GM19468 (cell line): ENCODE measurements around the gene KRTAP10-2.

Source experiments
- ATAC-seq: cut with Tn5 transposase; IDR thresholded peaks from one replicate; pipeline ENCODE4 v1.9.1; 2021; ENCODE audit warnings: mild to moderate bottlenecking, moderate library complexity, moderate number of reproducible peaks; ENCODE audit not compliant: unreplicated experiment; ENCODE audit errors: extremely low read depth

Gene KRTAP10-2

DNA sequence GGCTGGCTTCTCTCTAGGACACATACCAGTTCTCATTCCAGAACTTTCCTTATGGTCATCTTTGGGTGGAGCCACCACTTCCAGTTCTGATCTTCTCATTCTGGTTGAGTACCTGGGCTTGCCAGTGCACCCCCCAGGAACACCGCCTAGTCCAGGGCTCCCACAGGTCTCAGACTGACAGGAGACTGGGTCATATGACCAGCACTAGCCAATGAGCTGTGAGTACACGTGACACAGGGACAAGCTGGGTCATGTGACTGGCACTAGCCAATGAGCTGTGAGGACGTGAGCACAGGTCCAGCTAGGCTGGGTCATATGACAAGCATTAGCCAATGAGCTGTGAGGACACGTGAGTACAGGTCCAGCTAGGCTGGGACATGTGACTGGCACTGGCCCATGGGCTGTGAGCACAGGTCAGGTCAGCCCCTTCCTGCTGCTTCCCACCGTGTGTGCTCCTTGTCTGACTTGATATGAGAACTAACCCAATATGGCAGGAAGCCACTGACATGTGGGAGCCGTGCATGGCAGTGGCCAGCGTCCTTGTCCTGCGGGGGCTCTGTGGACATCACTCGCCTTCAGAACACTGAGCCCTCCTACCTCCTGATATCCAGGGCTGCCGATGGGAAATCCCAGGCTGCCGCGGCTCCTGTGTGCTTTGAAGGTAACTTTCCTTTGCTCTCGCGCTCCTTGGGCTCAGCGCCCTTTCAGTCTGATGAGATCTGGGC, 34.0 kb downstream of the KRTAP10-2 start:
- ATAC-seq, result peak; percentile 32

DNA sequence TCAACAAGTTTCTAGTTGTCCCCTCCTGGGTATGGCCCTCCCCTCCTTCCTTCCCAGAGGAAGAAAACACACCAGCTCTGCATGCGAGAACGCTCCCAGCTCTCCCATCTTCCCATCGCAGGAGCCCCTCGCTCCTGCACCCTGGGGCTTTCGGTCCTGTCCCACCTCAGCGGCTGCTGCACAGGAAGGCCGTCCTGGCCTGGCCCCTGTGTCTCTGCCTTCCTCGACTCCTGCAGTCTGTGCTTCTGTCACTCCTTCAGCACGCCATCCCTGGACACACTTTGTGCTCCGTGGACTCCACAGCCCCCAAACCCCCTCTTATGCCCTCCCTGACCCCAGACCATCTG, 34.5 kb downstream of the KRTAP10-2 start:
- ATAC-seq, result no peak

DNA sequence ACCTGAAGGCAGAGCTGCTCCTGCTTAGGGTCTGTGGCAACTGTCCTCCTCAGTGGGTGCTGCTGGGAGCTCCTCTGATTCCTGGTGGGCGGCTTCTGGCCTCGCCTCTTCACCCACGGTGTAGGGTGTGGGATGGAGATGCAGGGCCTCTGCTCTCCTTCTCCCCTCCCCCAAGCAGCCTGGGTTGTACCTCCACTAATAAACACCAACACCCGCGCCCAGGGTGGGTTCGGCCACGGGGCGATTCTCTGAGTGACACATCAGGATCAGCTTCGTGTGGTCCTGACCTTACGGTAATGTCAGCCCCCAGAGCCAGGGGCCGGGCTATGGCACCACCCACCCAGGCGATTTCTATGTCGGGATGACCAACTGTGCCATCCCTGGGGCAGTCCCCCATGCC, 35.0 kb downstream of the KRTAP10-2 start:
- ATAC-seq, result no peak

DNA sequence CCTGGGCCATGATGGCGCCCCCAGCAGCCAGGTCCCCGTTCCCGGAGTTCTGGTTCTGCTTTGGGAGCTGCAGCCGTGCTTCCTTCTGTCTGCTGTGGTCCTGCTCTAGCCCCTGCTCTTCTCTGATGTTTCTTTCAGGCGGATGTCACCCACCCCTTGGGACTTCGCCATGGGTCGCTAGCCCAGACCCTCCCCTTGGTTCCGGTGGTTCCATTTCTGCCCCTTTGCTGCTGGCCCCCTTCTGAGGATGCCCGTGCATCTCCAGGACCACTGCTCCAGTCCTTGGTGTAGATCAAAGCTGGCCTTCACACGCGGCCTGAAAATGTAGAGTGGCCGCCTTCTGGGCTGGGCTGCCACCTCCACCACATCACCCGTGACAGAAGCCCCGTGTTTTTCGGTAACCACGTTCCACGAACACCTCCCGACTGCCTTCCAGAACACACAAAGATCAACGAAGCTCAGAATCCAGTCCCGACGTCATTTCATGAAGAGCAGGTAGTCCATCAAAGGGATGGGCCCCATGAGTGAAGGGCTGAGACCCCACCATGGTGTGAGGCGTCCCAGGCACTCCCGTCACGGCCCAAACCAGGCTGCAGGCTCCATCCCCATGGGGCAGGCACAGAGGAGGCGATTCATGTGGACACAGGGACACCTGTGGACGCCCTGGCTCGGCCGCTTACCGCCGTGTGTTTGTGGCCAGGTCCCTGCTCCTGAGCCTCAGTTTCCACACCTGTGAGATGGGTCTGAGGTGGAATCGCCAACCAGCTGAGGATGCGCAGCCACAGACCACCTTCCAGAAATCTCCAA, 35.7 kb downstream of the KRTAP10-2 start:
- ATAC-seq, result no peak

DNA sequence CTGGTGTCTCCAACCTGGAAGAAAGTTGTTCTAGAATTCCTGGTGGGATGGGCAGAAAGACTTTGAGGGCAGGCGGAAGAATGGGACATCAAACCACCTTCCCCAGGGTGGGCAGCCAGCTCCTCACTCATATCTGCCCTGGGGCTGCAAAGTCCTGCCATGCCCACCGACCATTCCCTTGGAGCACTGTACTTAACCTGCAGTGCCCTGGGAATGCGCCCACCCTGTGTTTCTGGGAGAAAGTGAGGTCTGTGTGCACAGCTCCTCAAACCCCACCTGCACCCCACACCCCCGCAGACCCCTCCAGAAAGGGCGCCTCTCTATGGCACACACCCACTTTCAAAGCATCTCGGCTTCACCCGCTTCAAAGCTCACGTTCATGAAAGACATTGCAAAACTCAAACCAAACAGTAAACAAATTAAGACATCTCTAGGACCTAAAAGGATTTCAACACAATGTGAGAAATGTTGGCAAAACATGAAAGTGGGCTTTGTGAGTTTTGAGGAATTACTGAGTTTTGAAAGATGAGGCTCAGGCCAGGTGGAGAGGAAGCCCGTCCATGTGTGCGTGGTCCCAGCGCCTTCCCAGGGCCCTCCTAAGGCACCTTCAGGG, 36.5 kb downstream of the KRTAP10-2 start:
- ATAC-seq, result no peak

DNA sequence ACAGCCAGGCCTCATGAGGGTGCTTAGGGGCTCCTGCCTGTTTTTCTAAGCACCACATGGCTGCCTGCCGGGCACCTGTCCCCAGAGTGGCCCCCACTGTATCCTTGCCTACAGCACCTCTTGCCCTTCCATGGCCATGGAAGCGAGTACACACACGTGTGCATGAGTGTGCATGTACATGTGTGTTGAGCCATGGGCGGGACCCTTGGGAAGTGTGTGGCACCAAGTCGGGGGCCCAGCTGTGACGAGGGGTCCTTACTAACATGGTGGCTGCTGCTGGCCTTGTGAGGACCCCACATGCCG, 37.1 kb downstream of the KRTAP10-2 start:
- no peak for ATAC-seq

DNA sequence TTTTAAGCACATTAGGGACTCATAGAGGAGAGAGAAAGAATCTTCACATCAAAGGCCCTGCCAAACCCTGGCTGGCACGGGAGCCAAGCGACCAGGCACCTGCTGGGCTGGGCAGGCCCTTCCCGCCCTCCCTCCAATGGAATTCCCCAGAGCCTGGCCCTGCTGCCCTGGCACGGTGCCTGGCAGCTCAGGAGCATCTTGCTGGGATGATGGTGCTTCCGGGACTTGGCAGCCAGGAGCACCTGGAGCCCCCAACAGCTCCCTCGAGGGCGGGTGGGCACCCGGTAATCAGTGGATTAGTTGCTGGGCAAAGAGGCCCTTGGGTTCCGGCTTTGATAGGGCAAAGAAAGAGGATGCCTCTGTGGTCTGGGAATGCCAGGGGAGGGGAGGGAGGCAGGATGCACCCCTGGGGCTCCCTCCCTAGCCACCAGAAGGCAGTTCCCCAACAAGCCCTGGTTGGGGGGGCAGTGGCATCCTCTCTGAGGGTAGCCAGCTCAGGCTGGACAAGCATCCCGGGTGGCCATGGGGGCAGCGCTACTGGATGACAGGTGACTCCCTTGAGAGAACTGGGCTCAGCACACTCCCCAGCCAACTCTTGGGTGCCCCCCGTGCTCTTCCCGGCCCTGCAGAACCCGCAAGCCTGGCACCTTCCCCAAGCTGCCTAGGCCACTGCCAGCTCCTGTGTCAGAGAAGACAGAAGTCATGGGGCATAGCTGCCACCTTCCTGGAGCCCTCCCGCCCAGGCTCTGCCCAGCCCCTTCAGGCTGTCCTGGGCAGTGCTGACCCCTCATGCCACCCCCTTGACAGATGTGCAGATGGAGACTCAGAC, 37.7 kb downstream of the KRTAP10-2 start:
- ATAC-seq, result no peak

DNA sequence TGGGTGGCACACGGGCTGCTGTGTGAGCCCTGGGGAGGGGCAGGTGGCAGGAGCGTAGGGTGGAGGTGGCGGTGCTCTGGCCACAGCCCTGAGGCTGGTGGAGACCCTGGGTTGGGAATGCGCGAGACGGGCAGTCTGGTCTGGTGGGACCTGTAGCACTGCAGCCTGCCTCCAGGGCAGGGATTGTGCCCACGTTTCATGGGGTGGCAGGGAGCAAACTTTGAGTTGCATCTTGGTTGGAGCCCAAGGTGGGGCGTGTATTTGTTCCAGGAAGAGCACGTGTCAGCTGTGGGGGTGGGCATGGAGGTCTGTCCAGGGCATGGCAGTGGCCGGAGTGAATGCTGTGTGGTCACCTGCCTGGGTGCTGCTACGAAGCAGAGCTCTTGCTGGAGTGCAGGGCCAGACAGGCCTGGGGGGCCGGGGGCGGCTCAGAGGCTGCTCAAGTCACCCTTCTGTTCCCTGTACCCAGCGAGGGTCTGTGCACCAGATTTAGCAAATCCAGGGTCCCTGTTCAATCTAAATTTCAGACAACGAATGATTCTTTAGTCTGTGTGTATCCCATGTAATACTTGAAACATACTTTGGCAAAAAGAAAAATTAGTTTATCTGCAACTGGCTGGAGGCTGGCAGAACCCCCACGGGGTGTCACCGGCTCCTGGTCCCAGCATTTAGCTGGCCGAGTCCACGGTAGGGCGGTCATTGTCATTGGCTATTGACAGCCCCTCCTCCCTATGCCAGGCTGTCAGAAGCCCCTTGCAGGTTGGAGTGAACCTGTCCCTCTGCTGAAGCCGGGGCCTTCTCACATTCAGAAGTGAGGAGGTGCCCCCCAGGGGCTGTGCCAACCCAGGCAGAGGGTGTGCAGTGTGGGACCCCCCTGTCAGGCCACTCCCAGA, 38.6 kb downstream of the KRTAP10-2 start:
- ATAC-seq, result no peak

DNA sequence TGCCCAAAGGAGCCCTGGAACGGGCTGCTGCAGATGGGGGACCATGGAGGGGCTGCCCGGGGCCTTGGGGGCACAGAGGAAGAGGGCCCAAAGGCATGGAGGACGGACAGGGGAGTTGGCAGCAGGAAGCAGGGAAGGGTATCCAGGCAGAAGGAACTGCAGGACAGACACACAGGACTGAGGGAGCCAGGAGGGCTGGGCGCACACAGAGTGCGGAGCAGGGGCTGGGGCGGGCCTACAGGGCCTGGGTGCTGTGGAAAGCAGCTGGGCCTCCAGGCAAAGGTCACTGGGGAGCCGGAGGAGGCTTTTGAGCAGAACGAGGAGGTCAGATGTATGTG, 39.4 kb downstream of the KRTAP10-2 start:
- no peak for ATAC-seq

DNA sequence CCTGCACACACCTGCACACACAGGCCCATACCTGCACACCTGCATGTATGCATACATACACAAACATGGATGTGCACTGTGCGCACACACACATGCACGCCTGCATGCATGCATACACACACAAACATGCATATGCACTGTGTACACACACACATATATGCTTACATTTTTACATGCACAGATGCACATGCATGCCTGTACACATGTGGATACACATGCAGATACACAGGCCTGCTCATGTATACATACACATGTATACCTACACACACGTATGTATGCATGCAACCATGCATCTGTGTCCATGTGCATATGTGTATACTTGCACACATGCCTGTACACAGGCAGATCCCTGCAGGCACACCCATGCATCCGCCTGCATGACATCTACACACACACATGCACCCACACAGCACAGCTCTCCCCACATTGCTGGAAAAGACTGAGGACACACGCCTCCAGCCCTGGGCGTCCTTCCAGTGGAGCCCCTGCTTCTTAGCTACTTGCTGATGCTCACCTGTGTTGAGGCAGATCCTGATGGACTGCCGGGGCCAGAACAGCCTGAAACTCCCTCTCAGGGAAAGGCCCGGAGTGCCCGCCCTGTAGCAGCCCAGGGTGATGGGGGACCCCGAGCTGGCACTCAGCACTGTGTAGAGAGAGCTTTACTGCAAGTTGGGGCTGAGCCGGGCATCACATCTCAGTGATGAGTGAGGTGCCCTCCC, 39.9 kb downstream of the KRTAP10-2 start:
- no peak for ATAC-seq

DNA sequence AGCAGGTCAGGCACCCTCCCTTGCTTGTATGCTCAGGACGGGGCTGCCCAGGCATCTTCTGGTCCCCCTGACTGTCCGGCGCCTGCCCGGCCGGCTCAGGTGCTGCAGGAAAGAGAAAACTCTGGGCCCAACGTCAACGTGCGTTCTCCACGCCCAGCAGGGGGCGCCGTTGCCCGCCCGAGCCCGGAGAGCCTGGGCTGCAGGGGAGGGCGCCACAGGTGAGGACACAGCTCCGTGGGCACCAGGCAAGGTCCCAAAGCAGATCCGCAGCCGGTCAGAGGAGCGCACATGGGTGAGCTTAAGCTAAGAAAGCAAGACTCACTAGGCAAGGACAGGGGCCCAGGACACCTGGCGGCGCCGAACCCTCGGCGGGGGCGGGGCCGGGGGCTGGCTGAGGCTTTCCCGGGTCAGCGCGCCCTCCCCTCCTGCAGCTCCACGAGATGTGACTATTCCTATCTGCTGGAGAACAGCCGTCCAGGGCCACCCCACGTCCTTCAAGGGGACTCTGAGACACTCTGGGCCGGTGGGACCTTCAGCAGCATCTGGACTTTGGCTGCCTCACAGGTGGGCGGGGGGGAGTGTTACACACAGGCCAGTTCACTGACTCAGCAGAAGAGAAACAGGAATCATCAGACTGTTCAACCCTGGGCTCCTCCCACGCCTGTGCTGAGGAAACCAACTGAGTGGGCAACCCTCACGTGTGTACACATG, 40.6 kb downstream of the KRTAP10-2 start:
- ATAC-seq, result no peak

DNA sequence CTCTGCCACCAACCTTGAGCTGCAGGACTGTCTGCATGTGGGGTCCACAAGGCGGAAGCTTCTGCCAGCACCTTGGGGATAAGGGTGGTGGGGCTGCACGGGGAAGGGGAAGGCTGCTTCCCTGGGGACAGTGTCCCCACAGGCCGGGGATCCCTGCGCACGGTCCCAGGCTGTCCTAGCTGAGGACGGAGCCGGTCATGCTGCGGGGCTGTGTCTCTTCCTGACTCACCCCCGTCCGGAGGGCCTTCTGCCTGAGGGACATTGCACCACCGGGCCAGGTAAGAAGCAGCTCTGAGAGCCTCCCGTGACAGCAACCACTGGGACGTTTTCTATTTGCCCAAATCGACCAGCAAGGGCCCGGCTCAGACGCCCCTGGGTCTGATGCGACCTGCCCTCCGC, 41.2 kb downstream of the KRTAP10-2 start:
- ATAC-seq, result no peak

DNA sequence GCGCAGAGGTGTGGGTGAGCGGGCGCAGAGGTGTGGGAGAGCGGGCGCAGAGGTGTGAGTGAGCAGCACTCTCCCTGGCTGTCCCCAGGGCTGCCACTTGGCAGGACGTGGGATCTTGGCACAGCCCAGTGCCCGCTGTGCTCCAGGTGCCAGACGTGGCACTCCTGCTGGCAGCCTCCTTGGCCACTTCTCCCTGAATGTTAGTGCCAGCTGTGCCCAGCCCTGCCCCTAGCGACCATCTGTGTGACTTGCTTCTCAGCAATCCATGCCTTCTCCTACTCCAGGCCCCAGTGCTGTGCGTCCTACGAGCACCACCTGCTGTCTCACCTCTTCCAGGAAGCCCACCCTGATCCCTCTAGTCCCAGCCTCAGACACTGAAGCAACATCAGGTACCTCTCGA, 41.8 kb downstream of the KRTAP10-2 start:
- ATAC-seq, result no peak

DNA sequence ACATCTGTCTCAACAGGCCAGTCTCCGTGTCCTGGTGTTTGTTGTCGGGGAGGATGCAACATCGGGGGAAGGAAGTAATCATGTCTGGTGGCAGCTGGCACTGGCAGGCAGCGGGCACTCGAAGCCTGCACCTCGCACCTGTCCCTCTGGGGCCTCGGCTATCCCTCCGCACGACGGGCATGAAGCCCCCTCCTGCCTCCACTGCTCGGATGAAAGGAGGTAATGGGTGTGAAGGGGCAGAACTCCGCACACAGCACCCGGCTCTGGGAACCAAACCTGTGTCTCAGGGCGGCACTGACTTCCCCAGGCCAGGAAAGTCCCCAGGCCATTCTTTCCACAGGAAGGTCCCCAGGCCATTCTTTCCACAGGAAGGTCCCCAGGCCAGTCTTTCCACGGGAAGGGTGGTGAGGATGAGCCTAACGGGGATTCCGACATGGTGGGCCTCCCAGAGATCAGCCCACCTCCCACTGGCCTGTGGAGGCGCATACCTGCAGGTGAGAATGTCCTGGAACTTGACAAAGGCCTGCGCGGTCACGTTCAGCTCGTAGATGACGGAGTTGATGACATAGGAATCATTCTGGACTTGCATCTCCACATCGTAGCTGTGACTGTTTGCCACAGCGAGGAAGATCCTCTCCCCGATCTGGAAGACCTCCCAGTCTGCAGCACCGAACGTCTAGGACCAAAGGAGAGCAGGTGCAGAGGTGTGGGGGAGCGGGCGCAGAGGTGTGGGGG, 42.4 kb downstream of the KRTAP10-2 start:
- ATAC-seq, result no peak

DNA sequence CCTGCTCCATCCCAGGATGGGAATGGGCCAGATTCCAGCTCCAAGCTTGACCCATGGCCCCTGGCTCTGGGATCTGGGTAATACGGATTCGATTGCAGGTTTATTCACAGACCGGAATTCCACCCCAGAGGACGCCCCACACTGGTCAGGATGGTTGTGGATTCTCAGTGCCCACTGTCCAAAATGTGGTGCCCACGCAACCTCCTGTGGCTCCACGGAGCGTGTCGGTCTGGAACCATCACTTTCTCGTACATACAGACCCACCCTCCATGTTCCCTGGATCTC, 42.9 kb downstream of the KRTAP10-2 start:
- ATAC-seq, result no peak

DNA sequence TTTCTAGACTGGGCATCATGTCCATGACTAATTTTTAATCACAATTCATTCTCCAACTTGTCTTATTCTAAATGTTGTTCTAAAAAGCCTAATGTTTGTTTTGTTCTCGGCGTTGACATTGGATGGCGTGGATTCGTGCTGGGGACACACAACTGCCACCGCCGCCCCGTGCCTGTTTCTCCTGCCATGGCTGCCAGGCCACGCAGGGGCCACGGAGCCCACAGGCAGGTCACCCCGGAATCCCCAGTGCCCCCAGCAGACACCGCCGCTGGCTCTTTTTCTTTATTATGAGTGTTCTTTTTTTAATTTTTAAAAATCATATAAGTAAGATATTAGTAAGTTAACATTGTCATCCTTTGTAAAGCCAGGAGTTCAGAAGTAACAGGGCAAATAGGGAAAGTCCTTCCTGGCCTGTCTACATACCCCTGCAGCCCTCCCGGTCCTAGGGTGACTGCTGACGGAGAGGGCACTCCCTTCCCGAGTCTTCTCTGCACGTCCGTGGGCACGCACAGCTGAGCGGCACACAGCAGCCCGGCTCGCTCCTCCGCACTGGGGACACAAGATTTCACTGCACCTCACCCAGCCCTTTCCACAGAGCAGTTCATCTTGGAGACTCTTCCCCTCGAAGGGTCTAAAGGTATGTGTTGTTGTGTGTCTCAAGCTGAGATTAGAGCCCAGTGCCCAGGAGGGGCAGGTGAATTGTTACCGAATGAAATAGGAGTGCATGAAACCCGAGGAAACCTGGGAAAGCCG, 43.5 kb downstream of the KRTAP10-2 start:
- no peak for ATAC-seq
